KOPT-K1 (cell line): ENCODE measurements around the gene PLEKHG1.

Experiments used
- H3K27ac ChIP-seq: fragments of 200-600 bp; sonication (generic); 2 replicates; pipeline ENCODE4 v1.5.1; 2016; ENCODE audit warnings: antibody characterized with exemption, mild to moderate bottlenecking, low read depth, low read length; ENCODE audit not compliant: poor library complexity, severe bottlenecking
- H3K36me3 ChIP-seq: fragments of 200-600 bp; sonication (generic); 2 replicates; pipeline ENCODE4 v1.5.1; 2017; ENCODE audit warnings: antibody characterized with exemption, mild to moderate bottlenecking, low read length, moderate library complexity; ENCODE audit not compliant: insufficient read depth
- H3K9me3 ChIP-seq: fragments of 200-600 bp; sonication (generic); 2 replicates; pipeline ENCODE4 v1.5.1; 2017; ENCODE audit warnings: antibody characterized with exemption, low read length, mild to moderate bottlenecking; ENCODE audit not compliant: insufficient read depth, poor library complexity, severe bottlenecking

The PLEKHG1 gene

DNA sequence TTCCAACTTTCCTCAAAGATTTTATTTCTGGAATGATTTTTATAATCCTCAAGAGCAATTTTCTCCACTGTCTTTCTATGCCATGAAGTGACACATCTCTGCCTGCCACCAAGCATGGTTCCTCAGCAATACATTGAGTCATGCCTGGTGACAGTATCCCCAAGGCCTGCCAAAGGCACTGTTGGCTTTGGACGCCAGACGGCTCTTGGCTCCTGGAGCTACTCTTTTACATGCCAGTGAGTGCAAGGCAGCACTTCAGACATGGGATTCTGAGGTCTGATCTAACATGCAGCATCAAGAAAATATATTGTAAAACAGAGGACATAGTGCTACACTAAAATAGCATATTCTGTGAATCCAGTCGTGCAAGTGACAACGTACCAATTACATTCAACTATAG, 20.1 kb upstream of the PLEKHG1 start:
- Histone ChIP-seq H3K27ac (no peak overlapping the region), H3K36me3 (no peaks in the 10 kb centered on the region), H3K9me3 (no peaks in the 10 kb centered on the region)

DNA sequence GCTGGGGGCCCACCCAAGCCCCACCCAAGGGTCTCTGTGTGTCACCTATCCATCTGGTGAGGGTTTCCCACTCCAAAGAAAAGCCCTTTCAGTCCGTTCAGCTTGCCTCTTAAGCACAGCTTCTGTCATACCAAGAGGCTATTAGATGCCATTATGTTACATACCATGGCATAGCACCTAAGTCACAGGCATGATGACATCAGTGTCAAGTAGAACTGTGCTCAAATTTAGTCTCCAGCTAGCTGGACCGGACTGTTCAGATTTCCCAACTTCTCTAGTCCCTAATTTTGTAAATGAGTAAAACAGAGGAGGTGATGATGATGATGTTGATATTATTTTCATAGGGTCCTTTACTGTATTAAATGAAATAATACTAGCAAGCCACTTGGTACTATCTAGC, 19.2 kb upstream of the PLEKHG1 start:
- Histone ChIP-seq H3K27ac (no peak overlapping the region), H3K36me3 (no peaks in the 10 kb centered on the region), H3K9me3 (no peaks in the 10 kb centered on the region)

DNA sequence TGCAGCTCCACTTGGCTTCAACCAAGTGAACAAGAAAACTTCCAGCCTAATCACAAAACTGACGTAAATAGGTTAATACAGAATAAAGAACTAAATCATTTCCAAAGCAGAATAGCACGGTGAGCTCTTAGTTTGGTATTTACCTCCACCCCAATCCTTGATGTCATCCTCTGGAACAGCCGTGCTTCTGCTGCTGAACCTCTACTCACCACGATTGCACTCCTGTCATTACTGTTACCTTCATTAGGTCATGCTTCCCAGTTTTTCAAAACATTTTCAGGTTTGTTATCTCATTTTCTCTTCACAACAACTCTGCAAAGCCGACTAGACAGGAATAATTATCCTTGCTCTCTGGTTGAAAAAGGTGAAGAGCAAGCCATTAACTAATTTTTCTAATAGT, 15.6 kb upstream of the PLEKHG1 start:
- Histone ChIP-seq H3K36me3 (no peaks in the 10 kb centered on the region), H3K9me3 (no peaks in the 10 kb centered on the region), H3K27ac (no peak overlapping the region)

DNA sequence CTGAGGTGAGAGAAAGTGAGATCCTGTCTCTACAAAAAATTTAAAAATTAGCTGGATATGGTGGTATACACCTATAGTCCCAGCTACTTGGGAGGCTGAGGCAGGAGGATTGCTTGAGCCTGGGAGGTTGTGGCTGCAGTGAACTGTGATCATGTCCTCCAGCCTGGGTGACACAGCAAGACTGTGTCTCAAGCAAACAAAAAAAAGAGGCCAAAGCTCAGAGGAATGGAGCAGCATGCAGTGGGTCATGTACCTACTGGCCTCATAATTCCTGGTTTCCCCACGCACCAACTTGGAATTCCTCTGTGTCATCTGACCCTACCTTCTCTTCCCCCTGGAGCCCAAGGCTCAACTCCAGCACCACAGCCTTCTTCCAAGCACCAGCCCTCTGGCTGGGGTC, 15.1 kb upstream of the PLEKHG1 start:
- Histone ChIP-seq H3K9me3 (no peaks in the 10 kb centered on the region), H3K36me3 (no peaks in the 10 kb centered on the region), H3K27ac (no peak overlapping the region)

DNA sequence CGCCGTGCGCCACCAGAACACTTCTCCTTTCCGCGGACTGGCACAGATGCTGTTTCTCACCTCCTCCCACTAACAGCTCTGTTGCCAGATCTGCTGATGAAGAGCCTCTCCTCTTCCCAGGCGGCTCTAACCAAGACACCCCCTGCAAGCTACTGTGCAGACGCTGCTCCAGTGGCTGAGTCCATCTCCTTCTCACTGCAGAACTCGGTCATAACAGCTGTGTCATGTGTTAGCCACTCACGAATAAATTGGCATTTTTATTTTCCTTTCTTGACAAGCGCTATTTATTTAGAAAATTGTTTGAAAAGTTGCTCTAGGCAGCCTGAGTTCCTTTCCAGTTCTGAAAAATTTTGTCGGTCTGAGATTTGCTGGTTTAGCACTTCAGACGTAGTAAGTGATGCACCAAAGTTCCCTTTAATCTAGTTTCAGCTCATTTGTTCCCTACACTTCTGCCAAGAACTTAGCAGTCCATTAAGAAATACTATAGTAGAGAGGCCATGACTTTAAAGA, 12.8 kb upstream of the PLEKHG1 start:
- Histone ChIP-seq H3K27ac (no peak overlapping the region), H3K9me3 (no peaks in the 10 kb centered on the region), H3K36me3 (no peaks in the 10 kb centered on the region)

DNA sequence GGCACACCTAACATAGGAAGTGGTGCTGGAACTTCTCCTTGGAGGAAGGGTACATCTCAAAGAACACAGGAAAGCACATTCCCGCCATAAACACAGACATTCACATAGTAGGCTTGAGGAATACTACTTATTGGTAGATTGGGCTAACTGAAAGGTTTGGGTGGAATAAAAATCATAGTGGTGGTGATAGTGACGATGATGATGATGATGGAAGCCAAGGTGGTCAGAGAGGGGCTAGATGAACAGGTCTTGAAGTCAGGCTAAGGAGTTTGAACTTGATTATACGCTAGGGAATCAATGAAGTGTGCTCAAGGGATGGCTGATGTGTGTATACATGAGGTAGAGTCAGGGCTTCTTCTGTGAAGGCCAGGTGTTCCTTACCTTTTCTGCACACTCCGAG, 12.0 kb upstream of the PLEKHG1 start:
- Histone ChIP-seq H3K36me3 (no peaks in the 10 kb centered on the region), H3K9me3 (no peaks in the 10 kb centered on the region), H3K27ac (no peak overlapping the region)

DNA sequence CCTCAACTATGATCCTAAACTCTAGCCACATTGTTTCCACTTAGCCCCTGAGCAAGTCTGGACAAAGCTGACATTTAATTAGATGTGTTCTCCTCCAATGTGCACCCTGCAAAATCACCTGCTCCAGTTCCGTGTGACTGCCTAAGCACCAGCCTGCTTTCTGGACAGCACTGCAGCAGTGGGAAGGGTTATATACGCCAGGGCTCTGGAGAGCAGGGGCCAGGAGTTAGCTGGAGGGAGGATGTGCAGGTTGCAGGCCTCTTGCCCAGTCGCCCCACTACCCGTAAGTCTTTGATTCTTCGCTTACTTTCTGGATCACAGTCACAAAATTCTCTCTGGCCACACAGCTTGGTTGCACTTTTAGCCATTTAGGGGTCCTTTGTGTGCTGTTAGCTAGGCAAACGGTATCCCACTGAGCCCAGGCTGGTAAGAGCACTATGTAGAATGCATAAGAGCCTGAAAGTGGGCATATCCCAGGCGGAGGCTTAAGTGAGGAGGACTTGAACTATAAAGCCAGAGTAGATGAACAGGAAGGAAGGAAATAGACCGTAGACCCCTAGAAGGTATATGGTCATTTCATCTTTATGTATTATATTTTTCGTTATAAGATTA, 10.7 kb upstream of the PLEKHG1 start:
- no peak overlapping the region for H3K27ac ChIP-seq

DNA sequence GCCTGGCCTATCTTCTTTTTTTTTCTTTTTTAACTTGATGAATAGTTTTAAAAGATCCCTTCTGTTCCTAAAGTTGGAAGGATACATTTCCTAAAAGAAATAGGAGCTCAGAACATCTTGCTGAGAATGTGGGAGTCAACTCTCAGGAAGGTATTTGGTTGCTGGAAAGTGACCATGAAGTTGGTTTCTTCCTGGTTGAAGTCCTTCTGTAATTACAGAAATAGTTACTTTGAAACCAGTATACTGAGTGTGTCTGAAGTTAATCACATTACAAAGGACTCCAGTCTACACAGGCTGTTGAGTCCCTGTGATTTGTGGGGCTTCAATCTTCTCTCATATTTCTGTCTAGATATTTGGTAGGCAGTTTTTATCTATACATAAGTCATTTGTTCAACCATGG, 9.8 kb upstream of the PLEKHG1 start:
- Histone ChIP-seq H3K27ac (no peak overlapping the region), H3K36me3 (no peaks in the 10 kb centered on the region), H3K9me3 (no peaks in the 10 kb centered on the region)

More for the DNA sequence above, 10.7 kb upstream of the PLEKHG1 start:
- H3K36me3 ChIP-seq = no peaks in the 10 kb centered on the region
- no peaks in the 10 kb centered on the region for H3K9me3 ChIP-seq

DNA sequence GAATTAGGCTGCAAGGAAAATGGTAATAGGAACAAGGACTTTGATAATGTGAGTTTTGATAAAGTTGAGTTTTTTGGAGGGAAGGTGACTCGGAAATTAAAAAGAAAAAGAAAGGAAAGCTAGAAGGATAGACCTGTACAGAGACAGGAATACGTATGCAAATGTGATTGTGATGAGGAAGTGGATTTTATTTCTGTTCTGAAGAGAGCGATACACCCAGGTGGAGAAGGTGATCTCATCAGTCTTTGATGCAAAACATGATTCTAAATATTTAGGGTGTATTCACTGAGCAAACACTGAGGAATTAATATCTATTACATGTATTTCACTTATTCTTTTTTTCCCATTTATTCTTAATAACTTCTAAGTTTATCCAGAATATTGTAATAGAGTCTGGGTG, 9.2 kb upstream of the PLEKHG1 start:
- Histone ChIP-seq H3K9me3 (no peaks in the 10 kb centered on the region), H3K27ac (no peak overlapping the region), H3K36me3 (no peaks in the 10 kb centered on the region)

DNA sequence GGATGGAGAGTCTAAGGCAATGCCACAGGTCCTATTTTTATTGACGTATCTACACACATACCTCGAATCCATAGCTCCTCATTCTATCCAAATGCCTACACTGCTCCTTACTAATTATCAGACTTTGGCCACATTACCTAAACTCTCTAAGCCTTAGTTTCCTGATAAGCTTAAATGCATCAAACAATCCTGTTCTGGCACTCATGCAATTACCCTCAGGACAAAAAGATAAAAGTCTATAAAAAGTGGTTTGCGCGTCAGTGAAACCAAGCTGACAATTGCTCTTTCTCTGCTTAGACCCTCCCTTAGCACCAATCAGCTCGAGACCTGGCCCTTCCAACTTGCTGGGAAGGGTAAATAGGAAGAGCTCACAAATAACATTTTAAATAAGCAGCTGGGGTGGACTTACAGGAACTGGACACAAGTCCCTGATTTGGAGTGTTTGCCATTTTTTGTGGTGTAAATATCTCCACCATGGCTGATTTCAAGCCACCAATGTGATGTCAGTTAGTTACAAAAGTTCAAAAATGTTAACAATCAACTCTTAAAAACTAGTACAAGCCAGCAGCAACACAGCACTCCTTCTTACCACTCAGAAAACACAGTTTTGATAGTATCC, 7.2 kb upstream of the PLEKHG1 start:
- Histone ChIP-seq H3K27ac (no peak overlapping the region), H3K9me3 (no peaks in the 10 kb centered on the region), H3K36me3 (no peaks in the 10 kb centered on the region)

DNA sequence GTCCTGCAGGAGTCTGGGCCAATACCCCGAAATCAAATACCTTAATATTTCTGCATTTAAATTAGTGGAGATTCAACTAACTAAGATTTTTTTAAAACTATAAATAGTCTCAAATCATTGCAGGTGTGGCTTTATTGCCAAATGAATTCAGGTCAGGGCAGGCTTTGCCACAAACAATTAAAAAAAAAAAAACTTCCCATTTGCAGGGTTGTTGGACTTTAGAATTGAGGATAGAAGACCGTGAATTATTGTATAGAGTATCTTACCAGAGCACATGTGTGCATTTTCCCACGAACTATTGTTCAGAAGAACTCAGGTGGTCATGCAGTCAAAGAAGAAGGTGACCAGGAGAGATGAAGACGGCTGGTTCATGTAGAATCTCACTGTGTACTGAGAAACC, 6.6 kb upstream of the PLEKHG1 start:
- Histone ChIP-seq H3K36me3 (no peaks in the 10 kb centered on the region), H3K27ac (no peak overlapping the region), H3K9me3 (no peaks in the 10 kb centered on the region)

DNA sequence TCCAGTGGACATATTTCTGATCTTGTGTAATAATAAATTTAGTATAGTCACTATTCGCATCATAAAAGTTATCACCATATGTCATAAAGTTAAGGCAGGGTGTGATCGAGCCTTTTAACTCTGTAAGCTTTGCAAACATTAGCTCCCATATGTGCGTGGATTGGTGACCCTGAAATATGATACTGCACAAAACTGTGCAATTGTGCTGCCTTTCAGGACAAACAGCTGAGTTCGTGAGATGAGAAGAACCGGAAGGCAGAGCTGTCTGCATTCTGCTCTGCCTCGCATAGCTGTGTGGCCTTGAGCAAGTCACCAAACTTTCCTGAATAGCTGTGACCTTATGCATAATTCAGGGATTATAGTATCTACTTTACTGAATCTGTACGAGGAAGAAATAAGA, 3.2 kb upstream of the PLEKHG1 start:
- Histone ChIP-seq H3K36me3 (no peaks in the 10 kb centered on the region), H3K9me3 (no peaks in the 10 kb centered on the region), H3K27ac (no peak overlapping the region)

DNA sequence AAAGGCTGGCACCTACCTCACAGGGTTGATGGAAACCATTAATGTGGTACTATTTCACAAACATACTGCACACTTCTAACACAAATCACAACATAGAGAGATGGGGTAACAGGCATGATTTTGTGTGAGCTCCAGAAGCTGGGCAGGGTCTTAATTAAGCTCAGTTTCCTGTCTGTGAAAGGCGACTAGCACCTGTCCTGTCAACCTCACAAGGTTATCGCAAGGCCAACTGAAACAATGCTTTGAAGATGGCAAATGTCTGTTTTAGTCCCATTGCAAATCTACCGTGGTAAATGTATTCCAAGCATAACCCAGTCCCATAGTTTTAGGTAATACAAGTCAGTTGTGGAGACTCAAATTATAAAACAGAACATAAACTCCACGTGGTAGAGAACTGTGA, 1.3 kb upstream of the PLEKHG1 start:
- Histone ChIP-seq H3K9me3 (no peaks in the 10 kb centered on the region), H3K27ac (no peak overlapping the region), H3K36me3 (no peaks in the 10 kb centered on the region)

DNA sequence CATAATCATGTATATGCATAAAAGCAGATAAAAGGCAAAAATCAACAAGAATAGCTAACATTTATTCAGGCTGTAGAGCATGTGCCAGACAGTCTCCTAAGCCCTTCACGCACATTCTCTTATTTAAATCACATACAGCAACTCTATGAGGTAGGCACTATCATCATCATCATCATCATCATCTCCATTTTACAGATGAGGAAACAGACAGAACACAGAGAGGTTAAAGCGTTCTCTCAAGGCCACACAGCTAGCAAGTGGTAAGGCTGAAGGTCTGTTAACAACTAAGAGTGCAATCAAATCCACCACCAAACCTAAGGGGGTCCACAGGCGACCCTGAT, 857 bp upstream of the PLEKHG1 start:
- no peak overlapping the region for H3K27ac ChIP-seq
- no peaks in the 10 kb centered on the region for H3K9me3 ChIP-seq
- no peaks in the 10 kb centered on the region for H3K36me3 ChIP-seq

DNA sequence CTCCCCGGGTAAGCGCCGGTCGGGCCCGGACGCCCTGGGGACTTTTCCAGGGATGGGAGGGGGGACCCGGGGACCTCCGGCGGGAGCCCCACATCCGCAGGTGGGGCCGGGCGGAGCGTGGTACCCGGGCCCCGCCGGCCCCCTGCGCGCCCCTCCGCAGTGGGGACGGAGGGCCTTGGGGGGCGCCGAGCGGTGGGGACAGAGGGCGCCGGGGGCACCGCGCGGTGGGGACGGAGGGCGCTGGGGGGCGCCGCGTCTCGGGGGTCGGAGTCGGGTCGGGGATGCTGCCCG, 270 bp downstream of the PLEKHG1 start:
- no peaks in the 10 kb centered on the region for H3K36me3 ChIP-seq
- H3K9me3 ChIP-seq = no peaks in the 10 kb centered on the region
- H3K27ac ChIP-seq = no peak overlapping the region

DNA sequence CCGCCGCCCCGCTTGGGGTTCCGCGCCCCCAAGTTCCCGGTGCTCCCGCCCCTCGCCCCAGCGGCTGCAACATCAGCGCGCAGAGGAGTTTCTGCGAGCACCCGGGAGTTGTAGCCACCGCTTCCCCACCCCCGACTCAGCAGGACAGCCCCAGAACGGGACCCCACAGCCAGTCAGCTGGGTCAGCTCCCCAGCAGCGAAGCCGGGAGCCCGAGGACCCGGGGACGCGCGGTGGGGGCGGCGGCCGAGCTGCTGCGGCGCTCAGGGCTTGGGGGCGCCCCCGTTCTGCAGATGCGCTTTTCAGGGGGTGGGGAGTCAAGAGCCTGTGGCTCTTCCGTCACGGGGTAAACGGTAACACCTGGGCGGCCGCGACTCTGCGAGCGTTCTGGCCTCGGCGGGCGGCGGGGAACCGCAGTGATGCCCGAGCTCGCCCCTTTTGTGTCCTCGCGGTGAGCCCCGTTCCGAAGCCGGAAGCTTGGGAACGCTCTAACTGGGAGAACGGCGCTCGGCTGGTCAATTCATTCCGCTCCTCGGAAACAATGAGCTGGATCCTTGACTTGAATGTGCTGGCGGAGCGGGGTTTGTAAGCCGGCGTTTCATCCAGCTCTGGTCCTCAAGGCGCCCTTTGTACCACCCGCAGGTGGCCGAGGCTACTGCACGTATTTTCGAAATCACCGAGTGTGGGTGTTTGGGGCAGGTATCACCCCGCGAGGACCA, 774 bp downstream of the PLEKHG1 start:
- no peak overlapping the region for H3K27ac ChIP-seq
- H3K9me3 ChIP-seq = no peaks in the 10 kb centered on the region
- H3K36me3 ChIP-seq = no peaks in the 10 kb centered on the region
